Activated T-cell treated with anti-CD3 and anti-CD28 coated beads, Interleukin-2, amount 50 U/mL, for 72 hours (primary cell): Measurements from ENCODE around the gene UBR2. TPM values are rescaled to one million over a fixed set of nuclear protein-coding genes. Genes with fewer than 3 reads are reported as not detected.
"Not testable (repeated sequence)": the region's sequence is repeated elsewhere in the genome, so short reads cannot be mapped to it uniquely, and the experiment has no call there.

Experiments used
- ATAC-seq, 2 donors: fragments of 150-1000 bp; cut with Tn5 transposase; replicated peaks in 1 of 2; 2 replicates each; pipeline ENCODE4 v1.10.0; 2021; ENCODE audit warnings: moderate library complexity in 2 of 2, mild to moderate bottlenecking in 1 of 2
- DNase-seq, 2 donors: peaks; one replicate each; pipeline ENCODE4 v3.0.0; 2021 to 2022; ENCODE audit warnings: mixed read lengths in 1 of 2
- H3K27ac Mint-ChIP-seq: one replicate; pipeline ENCODE4 v1.8.0; 2022; ENCODE audit warnings: mild to moderate bottlenecking, moderate library complexity, mixed read lengths
- H3K27me3 Mint-ChIP-seq: one replicate; pipeline ENCODE4 v1.8.0; 2022; ENCODE audit warnings: low read depth, mixed read lengths
- H3K36me3 Mint-ChIP-seq, 2 donors: one replicate each; pipeline ENCODE4 v1.8.0; 2022; ENCODE audit warnings: mixed read lengths in 2 of 2, mild to moderate bottlenecking in 1 of 2; ENCODE audit not compliant: insufficient read depth in 2 of 2
- H3K4me1 Mint-ChIP-seq: one replicate; pipeline ENCODE4 v1.8.0; 2022; ENCODE audit warnings: low read depth, mixed read lengths
- H3K4me3 Mint-ChIP-seq, 2 donors: one replicate each; pipeline ENCODE4 v1.8.0; 2022; ENCODE audit warnings: mild to moderate bottlenecking in 2 of 2, mixed read lengths in 2 of 2, moderate library complexity in 2 of 2
- H3K9me3 Mint-ChIP-seq, 2 donors: one replicate each; pipeline ENCODE4 v1.8.0; 2022; ENCODE audit warnings: mixed read lengths in 2 of 2
- total RNA-seq, 2 donors: library from RNA; stranded (reverse); gene quantifications; one replicate each; pipeline ENCODE4 v1.2.3, GENCODE V29; 2022

UBR2 gene
- total RNA-seq, 2 donors from 2014 or later: 33.9 to 36.9 TPM

DNA sequence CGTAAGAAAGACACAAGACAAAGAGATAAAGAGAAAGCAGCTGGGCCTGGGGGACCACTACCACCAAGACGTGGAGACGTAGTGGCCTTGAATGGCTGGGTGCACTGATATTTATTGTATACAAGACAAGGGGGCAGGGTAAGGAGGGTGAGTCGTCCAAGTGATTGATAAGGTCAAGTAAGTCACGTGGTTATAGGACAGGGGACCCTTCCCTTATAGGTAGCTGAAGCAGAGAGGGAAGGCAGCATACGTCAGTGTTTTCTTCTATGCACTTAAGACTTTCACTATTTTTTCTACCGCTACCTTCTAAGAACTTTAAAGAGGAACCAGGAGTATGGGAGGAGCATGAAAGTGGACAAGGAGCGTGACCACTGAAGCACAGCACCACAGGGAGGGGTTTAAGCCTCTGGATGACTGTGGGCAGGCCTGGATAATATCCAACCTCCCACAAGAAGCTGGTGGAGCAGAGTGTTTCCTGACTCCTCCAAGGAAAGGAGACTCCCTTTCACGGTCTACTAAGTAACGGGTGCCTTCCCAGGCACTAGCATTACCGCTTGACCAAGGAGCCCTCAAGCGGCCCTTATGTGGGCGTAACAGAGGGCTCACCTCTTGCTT, 170.1 kb downstream of the UBR2 start:
- H3K9me3 Mint-ChIP-seq, H3K4me1 Mint-ChIP-seq, H3K27me3 Mint-ChIP-seq: not testable (repeated sequence)

DNA sequence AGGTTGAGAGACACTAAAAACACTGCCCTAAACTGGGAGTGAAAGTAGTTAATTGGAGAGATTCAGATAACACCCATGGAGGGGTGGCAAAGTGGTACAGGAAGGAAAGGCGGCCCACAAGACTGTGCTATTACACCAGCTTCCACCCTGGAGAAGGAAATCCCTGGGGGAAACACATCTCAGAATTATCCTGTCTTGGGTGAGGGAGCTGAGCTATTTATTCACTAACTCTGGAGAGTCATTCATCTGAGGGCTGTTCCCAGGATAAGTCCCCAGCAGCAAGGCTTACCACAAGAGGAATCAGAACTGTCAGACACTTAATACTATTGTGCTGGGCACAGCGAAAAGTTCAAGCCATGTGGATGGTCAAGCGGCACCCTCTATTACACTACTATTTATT, 172.1 kb downstream of the UBR2 start:
- Mint-ChIP-seq H3K4me3 (no peak overlapping the region), H3K9me3 (no peaks in the 10 kb centered on the region), H3K36me3 (no peaks in the 10 kb centered on the region), H3K27ac (no peak overlapping the region), H3K4me1 (no peaks in the 10 kb centered on the region), H3K27me3 (no peaks in the 10 kb centered on the region)
- no peak for ATAC-seq
- DNase-seq: no peak

More for the DNA sequence above, 170.1 kb downstream of the UBR2 start:
- not testable (repeated sequence) for ATAC-seq, H3K4me3 Mint-ChIP-seq, H3K27ac Mint-ChIP-seq, H3K36me3 Mint-ChIP-seq, DNase-seq

DNA sequence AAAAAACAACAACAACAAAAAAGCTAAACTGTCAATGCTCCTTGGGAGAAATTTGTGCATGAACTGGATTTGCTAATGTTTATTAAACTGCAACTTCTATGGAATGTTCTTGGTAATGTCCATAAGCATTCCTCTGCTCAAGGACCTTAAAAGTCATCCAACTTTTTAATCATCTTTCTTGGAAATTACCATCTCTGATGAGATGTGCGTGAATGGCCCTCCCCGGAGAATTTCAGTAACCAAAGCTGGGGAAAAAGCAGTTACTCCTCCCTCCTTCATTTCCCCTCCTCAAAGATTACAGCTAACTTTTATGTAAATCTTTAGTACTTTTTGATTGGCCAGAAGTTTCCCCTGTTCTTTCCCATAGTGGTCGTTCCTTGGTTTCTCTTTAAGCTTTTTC, 176.9 kb downstream of the UBR2 start:
- ATAC-seq (no peak), DNase-seq (no peak)
- Mint-ChIP-seq H3K4me3 (no peak overlapping the region), H3K27me3 (no peaks in the 10 kb centered on the region), H3K4me1 (peaks cover 13% of the 10 kb centered on the region), H3K27ac (no peak overlapping the region), H3K9me3 (peaks cover 0 to 1% of the 10 kb centered on the region in 2 donors), H3K36me3 (peaks cover under 1 to 4% of the 10 kb centered on the region in 2 donors)

DNA sequence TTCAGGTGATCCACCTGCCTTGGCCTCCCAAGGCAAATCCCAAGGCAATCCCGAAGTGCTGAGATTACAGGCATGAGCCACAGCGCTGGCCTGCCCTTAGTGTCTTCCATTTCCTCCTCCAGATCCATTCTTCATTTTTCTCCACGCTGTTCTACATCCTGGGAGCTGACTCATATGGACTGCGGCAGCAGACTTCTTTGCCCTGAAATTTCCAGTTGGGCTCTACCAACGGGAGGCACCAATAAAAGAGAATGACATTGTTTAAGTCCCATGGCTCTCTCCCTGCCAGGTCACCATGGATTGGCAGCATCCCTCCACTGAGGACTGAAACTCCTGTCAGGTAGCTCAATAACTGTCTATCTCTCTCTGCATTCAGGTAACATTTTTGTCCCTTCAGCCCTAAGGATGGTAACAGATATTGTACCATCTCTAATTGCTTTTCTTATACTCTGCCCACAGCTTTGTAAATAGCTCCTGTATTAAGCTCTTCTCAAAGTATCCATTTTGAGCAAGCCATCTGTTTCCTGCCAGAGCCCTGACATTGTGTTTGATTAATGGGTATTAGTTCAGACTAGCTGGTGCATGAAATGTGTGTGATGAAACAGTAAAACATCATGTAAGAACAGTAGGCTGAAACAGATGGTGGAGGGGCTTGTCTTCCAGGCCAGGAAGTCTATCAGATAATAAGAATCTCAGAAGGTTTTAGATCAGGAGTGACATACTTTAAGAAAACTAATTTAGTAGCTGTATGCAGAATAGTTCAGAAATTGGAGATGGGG, 178.5 kb downstream of the UBR2 start:
- no peak overlapping the region for H3K27ac Mint-ChIP-seq

More for the DNA sequence above, 178.5 kb downstream of the UBR2 start:
- no peak for ATAC-seq
- Mint-ChIP-seq H3K36me3 (peaks cover 3 to 6% of the 10 kb centered on the region in 2 donors), H3K4me1 (peaks cover 18% of the 10 kb centered on the region), H3K27me3 (no peaks in the 10 kb centered on the region), H3K4me3 (peak overlapping the region in 1 of 2 donors; percentile 28), H3K9me3 (peaks cover 0 to 1% of the 10 kb centered on the region in 2 donors)
- DNase-seq: no peak

Other genes starting within 250 kb of the UBR2 start
- 10 to 100 TPM; 37.2 to 43.0 TPM for gene TRERF1, start 112.1 kb upstream of the UBR2 start, total RNA-seq
- under 1 TPM in 1 of 2 donors, not detected in 1; 0.14 TPM for gene PRPH2, start 158.6 kb downstream of the UBR2 start, total RNA-seq
- gene TBCC, start 182.1 kb downstream of the UBR2 start, total RNA-seq: 10 to 100 TPM; 24.3 to 25.3 TPM
- 10 to 100 TPM; 21.9 to 24.4 TPM for gene BICRAL, start 218.0 kb downstream of the UBR2 start, total RNA-seq